T follicular helper cell (primary cell): Measurements from ENCODE around the gene AXIN2.

ENCODE experiments used
- DNase-seq: peaks from one replicate; pipeline ENCODE4 v3.0.0-alpha.2; 2020; ENCODE audit warnings: low read depth

Gene AXIN2

DNA sequence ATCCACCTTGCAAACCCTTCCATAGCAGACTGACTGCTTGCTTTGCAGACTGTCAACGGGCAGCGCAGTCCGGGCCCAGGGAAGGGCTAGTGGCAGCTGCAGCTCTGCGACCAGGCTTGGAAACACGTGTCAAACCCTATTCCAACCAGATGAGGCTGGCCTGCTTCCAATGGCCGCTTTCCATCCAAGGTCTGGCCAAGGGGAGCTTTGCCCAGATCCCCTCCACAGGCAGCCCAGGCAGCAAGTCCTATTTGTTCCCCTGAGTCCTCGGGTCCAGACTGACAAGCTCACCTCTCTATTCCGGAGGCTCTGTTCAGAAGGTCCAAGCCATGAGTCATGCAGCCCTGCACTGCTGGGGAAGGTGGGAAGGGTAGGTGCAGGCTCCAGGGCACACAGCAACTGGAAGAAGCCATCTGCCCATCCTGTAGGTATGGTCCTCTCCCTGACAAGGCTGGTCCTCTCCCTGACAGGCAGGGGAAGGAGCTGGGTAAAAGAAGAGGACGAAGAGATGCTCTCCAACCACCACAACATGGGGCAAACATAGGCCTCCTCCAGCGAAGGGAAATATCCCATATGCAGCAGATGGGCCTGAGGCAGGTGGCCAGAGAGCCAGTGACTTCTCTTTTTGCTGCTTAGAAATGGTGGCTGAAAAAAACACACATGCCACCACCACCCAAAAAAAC, 22.6 kb upstream of the AXIN2 start:
- no peak for DNase-seq

DNA sequence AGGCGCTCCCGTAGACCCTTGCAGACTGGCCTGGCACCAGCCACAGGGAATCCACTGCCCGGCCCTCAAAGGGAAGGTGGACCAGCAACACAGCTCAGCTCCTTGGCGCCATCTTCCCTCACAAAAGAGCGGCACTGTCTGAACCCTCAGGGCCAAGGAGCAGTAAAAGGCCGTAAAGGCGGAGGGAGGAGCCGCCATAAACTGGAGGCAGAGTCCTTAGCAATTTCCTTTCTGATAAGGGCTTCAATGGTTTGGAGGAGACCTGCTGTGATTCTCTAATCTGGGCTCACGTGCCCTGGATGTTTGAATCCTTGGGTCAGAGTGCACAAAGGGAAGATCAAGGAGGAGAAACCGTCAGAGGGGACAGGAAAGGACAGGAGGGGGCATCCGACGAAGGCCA, 15.5 kb upstream of the AXIN2 start:
- DNase-seq = no peak

DNA sequence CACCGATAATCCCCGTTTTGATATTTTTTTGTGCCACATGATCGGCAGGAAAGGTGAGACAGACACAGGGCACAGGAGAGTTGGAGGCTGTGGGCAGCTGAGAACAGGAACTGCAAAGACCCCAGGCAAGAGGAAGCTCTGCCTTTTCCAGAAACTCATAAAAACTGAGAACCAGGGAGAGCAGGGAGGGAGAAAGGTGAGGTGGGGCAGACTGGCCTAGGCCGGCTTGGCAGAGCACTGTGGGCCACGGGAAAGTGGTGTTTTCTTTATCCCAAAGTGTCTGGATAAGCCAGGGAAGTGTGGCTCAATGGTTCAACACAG, 11.8 kb upstream of the AXIN2 start:
- no peak for DNase-seq

DNA sequence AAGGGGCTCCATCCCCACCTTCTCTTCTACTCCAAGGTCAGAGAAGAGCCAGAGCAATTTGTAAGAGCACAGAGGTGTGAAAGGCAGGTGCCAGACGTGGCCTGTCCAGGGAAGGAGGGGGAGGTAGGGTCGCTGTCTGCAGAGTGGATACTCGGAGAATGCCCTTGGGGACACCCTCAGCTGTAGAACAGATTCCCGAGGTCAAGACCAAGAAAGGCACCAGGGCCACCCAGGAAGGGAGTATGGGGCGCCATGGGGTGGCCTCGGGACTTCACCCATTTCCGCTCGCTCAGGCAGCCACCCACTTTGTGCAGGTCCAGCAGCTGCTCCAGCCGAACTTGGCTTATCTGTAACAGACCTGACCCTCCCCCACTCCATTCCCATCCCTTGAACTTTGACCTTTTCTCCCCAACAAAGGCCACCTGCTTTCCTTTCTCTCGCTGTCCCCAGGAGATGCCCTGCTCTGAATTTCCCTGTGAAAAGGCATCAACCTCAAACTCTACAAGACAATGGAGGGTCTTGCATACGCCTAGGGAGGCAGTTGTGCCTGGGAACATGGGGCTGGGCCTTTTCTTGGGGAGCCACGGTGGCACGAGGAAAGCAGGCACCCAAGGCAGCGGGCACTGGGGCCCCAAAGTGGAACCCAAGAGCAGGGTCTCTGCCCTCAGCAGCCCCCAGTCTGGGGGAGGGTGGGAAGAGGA, 11.3 kb upstream of the AXIN2 start:
- DNase-seq = no peak

DNA sequence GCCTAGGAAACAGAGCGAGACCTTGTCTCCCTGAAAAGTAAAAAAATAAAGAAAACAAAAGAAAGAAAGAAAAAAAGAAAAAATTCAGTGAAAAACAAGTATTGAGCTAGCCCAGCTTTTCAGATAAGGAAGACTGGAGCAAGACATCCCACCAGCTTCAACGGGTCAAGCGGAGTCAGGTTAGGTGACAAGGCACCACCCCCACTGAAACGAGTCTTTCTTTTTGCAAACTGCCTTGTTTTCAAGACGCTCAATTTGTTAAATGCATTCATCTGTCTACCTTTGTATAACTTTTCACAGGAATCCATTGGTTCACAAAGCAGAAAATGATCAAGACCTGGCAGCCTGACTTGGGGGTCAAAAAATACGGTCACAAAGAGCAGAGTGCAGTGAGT, 10.7 kb upstream of the AXIN2 start:
- no peak for DNase-seq

DNA sequence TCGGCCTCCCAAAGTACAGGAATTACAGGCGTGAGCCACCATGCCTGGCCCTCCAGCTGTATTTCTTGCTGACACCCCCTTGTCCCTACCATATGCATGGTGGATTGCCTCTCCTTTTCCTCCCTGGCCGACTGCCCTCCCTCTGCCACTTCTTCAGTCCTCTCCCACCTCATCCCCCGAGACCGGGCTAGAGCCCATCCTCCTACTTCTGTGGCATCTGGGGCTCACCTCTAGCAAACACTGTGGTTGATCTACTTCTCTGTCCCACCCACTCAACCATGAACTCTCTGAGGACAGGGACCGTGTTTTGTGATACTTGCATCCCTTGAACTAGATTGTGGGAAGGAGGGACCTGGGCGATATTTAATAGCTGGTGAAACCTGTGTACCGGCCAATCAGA, 7.5 kb upstream of the AXIN2 start:
- no peak for DNase-seq

DNA sequence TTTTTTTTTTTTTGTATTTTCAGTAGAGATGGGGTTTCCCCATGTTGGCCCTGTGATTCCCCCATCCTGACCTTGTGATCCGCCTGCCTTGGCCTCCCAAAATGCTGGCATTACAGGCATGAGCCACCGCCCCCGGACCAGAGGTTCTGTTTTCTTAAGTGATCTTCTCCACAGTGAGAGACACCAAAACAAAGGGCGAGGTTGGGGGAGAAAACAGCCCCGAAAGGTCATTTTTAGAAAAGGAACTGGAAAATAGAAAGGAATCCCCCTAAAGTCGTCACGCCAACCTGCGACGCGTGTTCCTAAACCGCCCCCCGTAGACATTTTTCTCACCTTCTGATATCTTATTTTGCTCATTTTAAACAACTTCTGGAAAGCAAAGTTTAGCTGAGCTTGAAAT, 6.1 kb upstream of the AXIN2 start:
- no peak for DNase-seq

DNA sequence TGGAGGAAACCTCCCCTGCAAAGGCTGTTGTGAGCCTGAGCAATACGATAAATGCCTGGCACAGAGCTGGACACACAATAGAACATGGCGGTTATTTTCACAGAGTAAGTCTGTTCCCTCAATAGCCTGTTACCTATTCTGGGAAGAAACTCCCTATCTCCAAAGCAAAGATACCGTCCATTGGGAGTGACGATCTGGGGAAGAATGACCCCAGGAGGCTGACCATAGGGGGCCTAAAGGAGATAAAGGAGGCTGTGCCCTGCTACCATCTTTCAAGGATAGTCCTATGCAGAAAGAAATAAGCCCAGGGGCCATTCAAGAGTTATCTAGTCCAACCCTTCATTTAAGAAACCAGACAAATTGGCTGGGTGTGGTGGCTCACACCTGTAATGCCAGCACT, 4.1 kb upstream of the AXIN2 start:
- no peak for DNase-seq

DNA sequence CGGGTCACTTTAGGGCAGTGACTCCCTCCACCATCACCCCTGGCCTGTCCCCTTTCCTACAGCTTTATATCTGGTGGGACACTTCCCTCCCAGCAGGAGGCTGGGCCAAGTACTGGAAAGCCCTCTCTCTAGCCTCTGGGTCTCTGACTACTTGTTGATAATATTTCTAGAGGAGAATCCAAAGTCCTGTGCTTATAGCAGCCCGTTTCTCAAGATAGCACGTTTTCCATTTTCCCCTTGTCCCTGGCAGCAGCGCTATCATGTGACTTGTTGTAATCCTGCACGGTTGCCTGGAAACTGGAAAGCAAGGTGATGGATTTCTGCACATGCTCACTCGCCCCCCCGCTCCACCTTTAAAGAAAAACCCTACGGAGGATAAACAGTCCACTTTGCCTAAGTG, 3.3 kb upstream of the AXIN2 start:
- DNase-seq = no peak

DNA sequence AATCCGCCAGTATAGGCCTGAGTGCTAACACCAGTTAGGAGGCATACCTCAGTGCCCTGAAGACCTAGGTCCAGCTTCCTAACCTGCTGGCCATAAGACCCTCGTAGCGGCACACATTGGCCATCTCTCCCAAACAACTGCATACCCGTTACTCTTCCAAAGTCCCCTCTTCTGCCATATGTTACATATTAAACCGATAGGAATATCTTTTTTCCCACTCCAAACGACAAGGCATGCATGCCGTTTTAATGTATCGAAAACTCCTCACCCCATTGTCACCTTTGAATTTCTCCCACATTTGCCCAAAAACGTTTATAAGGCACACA, 721 bp upstream of the AXIN2 start:
- no peak for DNase-seq

DNA sequence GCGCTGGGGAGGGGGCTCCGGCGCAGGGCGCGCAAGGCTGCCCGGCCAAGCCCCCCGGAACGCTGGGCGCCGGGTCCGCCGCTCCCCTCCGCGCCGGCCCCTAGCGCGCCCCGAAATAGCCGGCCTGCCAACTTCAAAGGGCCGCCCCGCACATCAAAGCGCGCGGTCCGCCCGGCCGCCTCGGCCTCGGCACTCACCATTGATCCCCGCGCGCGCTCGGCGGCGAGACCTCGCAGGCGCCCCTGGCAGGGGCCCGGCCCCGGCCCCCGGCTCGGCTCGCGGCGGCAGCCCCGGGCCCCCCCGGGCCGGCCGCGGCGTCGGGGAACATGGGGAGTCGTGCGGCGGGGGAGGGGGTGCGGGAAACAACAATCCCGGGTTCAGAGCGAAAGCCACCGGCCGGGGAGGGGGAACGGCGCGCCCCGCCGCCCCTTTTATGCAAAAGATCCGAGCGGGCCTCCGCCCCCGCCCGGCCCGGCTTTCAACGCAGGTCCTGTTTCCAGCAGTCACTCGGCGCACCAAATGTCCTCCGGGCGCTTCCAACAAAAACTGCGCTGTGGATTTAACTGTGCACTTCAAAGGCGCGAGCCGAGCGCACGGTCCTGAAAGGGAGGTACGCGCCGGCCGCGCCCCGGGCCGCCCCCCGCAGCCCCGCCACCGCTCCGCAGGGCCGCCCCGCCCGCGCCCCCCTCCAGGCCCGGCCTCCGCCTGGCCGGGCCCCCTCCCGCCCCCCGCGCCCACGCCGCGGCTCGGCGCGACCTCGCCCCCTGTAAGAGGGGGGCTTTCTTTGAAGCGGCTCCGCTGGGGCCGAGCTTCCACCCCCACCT, 608 bp downstream of the AXIN2 start:
- DNase-seq = peak; percentile 73

DNA sequence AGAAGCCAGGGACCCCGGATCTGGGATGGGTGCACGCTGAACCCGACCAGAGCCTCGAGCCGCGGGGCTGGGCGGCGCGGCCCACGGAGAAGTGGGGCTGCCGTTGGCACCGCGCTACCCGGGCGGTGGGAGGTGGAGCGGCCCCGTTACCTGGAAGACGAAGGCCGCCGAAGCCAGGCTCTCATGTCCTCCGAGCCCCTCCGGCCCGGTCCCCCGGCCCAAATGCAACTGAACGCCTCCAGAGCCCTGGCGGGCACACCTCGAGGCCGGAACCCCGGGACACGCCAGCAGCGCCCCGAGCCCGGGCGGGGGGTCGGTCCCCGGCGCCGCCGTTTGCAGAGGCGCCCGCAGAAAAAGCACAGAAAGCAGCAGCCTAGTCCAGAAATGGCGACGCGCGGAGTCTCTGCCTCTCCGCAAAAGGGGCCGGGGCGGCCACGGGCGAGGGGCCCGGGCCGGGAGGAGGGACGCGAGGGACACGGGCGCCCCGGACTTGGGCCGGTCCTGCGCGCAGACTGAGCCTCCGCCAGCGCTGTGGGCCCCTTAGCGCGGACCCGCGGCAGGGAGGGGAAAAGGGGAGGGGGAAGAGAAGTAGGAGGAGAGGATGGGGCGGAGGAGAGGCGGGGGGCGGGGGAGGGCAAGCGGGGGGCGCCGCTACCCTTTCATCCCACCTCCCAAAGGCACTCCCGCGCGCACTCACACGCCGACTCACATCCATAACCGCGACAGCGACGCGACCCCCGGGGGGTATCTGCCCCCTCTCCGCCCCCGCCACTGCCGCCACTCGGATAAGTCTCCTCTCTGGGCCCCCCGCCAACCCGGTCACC, 1.4 kb downstream of the AXIN2 start:
- DNase-seq = peak; percentile 22

DNA sequence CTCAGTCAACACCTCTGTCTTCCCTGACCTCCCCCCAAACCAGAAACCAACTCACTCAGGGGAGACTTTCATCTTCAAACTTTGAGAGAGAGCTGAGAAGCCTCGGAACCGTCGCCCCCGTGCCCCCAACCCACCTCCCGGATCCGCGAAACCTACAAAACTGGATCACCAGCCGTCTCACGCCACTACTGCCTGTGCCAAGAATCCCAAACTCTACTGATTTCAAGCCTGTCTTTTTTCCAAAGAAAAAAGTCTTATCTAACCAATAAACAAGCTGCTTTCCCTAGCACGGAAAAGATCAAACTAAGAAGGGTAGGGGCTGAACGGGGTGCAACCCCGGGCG, 2.0 kb downstream of the AXIN2 start:
- no peak for DNase-seq

DNA sequence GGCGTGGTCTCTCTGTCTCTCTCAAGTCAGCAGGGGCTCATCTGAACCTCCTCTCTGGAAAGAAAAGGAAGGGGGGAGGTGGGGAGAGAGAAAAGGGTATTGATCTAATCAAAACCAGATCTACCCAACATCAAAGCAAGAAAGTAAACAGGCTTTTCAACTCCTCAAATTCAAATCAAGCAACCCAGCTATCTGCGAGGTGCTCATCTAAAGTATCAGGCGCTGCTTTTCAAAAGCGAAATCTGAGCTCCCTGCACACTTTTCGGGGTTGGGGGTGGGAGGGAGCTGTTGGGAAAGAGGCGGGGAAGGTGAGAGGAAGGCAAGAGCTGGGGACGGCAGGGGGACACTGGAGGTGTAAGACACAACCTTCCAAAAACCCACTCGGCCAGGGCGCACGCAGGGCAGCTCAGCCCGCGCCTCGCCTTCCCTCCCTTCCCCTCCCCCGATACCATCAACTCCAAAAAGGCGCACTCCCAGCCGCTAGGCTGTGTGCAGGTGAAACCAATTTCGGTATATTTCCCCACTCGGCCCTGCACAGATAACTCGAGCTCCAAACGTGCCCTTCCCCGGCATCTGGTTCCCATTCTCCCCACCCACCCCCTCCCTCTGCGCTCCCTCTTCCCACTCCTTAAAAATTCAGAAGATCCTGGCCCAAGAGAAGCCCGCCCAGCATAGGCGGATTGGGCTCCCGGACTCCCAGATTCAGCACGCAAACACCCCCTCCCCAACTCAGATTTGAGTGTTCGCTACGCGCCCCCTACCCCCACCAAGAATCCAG, 2.6 kb downstream of the AXIN2 start:
- no peak for DNase-seq

DNA sequence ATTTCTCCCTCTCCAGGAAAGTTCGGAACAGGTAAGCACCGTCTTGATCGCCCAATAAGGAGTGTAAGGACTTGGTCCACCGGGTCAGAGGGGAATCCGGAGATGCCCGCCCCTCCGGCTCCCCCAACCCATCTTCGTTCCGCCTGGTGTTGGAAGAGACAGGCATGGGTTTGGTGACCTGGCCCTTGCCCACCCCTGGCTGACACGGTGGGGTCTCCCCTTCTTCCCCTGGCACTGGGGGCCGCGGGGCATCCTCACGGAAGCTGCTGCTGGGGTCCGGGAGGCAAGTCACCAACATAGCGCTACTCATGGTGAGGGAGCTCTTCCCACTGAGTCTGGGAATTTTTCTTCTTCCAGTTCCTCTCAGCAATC, 3.2 kb downstream of the AXIN2 start:
- DNase-seq = no peak

DNA sequence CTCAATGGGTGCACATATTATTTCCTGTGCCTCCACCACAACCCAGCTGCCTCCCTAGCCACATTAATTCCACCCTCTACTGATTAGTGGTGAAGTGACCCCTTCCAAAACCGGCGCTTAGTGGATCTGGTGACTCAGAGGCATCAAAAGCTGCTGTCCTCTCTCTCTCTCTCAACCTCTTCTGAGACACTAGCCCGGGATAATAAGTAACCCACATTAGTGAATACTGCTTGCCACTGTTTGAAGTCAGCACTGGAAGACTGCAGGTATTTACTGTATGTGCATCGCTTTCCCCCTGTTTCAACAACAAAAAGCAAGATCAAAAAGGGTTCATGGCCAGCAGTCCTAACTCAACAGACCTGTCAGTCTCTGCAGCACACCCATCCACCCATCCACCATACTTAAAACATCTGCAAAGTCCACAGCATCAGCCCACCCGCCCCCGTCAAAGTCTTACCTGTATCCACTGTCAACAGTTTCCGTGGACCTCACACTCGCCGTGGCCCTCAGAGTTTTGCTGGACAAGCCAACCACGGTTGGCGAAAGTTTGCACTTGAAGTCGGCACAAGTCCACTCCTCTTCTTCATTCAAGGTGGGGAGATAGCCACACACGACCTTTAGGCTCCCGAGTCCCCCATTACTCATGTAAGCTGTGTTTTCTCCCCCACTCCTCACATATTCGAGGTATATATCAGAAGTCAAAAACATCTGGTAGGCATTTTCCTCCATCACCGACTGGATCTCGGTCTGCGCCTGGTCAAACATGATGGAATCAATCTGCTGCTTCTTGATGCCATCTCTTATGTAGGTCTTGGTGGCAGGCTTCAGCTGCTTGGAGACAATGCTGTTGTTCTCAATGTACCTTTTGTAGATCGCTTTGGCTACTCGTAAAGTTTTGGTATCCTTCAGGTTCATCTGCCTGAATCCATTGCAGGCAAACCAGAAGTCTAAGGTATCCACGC, 3.8 kb downstream of the AXIN2 start:
- DNase-seq = no peak

DNA sequence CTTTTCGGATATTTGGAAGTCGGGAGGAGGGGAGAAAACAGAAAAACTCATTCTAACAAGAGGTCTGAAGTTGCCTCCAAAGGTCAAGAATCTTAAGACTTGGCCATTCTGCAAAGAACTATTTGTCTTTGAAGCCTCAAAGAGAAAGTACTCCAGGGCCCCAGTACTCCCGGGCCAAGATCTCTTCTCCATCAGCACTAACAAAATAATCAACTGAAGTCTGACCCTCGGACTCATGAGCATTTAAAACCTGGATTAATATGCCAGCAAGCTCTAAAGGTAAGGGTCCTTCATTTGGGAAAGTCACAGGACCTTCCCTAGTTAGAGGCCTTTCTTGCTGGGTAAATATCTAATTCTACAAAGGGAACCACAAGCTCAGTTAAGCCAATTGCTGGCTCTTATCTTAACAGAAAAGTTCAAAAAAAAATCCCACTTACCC, 4.5 kb downstream of the AXIN2 start:
- no peak for DNase-seq

DNA sequence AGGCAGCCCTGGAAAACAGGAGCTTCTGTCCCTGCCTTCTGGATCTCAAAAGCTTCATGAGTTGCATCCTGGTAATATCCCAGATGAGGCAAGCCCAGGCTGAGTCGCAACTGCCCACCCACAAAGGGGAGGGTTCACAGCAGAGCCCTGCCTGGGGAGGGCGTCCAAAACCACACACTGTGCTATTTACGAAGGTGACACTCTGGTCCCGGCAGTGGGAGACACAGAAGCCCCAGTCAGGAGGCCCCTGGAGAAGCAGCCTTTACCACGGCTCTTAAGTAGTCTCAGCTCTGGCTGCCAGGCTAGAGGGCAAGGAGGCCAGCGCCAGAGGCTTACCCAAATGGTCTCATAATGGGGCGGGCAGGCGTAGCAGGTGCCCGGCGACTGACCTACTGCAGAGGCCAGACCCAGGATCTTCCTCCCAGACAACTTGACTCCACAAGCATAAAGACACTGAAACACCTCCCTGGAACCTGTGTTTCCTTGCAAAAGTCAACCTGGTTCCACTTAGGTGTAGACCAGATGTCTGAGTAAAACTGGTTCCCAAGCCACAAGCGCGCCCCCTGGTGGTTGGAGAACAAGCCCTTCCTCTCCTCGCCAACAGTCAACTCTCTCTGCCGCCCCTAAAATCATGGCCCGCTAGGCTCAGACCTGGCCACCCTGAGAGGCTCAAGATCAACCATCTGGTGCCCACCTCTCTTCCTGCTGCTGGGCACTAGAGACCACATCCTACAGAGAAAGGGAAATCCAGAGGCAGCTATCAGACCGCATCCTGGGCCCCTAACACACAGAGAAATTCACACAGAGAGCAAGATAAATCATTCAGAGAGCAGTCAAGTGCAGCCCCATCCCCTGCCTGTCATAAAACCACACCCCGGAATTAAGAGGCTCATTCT, 5.2 kb downstream of the AXIN2 start:
- DNase-seq = peak; percentile 86

DNA sequence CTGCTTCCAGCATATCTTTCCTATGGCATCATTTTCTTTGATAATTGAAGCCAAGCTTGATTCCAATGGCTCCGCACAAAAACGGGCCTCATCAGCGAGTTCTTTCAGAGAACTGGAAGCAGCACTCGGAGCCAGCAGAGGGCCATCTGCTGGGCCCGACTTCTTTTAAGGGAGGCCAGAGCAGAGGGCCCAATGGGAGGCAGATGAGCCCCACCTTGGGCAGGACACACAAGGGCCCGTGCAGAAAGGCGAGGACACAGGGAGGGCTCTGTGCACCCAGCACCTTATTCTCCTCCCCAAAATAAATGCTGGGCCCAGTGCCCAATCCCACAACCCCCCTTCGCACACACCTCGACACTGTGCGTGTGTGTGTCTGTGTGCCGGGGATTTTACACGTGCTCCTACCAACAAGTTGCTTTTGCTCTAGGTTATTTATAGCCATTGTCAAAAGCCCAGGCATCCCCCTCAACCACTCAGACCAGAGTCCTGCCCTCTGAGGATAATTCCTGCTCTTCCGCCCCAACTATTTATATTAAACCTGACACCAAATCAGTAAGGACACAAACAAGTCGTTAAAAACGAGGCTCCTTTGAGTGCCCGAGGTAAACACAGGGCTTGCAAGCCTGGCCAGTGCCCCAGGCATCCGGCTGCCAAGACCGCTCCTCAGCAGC, 6.8 kb downstream of the AXIN2 start:
- no peak for DNase-seq
